Activated CD4-positive, alpha-beta memory T cell treated with anti-CD3 and anti-CD28 coated beads, Interleukin-2, amount 10 ng/mL, durations not matched to agents 7 days and 5 days (primary cell): ENCODE measurements around the gene NT5M. TPM values are rescaled to one million over a fixed set of nuclear protein-coding genes. Genes with fewer than 3 reads are reported as not detected.
A peak's percentile ranks its signal among the peaks of the same experiment; 100 is the strongest.

ENCODE experiments used
- CTCF ChIA-PET: fragments of 350-600 bp; sonication (Branson Sonifier 250); formaldehyde crosslinking; loops from one replicate; lab custom pipeline; 2021; ENCODE audit warnings: antibody characterized with exemption, inconsistent platforms; lab: Charles Lee
- POLR2A ChIA-PET: fragments of 350-600 bp; sonication (Branson Sonifier 250); formaldehyde crosslinking; loops from one replicate; lab custom pipeline; 2021; ENCODE audit warnings: antibody characterized with exemption; lab: Charles Lee
- DNase-seq: peaks from one replicate; pipeline ENCODE4 v3.0.0-alpha.2; 2020
- H3K27ac Mint-ChIP-seq: one replicate; pipeline ENCODE4 v1.8.0; 2021; ENCODE audit warnings: mild to moderate bottlenecking, mixed read lengths
- H3K27me3 Mint-ChIP-seq: one replicate; pipeline ENCODE4 v1.8.0; 2021; ENCODE audit warnings: mixed read lengths
- H3K36me3 Mint-ChIP-seq: one replicate; pipeline ENCODE4 v1.8.0; 2021; ENCODE audit warnings: low read depth, mixed read lengths
- H3K4me1 Mint-ChIP-seq: one replicate; pipeline ENCODE4 v1.8.0; 2021; ENCODE audit warnings: mixed read lengths
- H3K4me3 Mint-ChIP-seq: one replicate; pipeline ENCODE4 v1.8.0; 2021; ENCODE audit warnings: mild to moderate bottlenecking, mixed read lengths
- H3K9me3 Mint-ChIP-seq: one replicate; pipeline ENCODE4 v1.8.0; 2021; ENCODE audit warnings: mixed read lengths
- total RNA-seq, 2 experiments: library from RNA; stranded (reverse); gene quantifications; one replicate each; pipeline ENCODE4 v1.2.3, GENCODE V29; 2021

The NT5M gene
- total RNA-seq, 2 experiments from 2014 or later: 8.4 to 9.7 TPM

GRCh38 chr17:17304521-17304985 is 1.4 kb downstream of the NT5M start:
- ChIA-PET CTCF (interaction anchor here (0.6 to 1.1 kb wide), 3 partner anchors 34 to 195 kb away, joined by 3 to 5 read pairs (median 3); no protein-coding TSS in a partner anchor), POLR2A (interaction anchor here (0.9 to 3.7 kb wide), 5 partner anchors 7 to 316 kb away, joined by 3 to 38 read pairs (median 7); partner anchors contain the start of genes COPS3 and FLCN)
- peak; percentile 35 for DNase-seq
- Mint-ChIP-seq H3K27me3 (peaks cover 2% of the 10 kb centered on the region), H3K4me1 (peaks cover 39% of the 10 kb centered on the region), H3K4me3 (peak overlapping the region; percentile 82), H3K36me3 (peaks cover 6% of the 10 kb centered on the region), H3K27ac (peak overlapping the region; percentile 93), H3K9me3 (no peaks in the 10 kb centered on the region)

- CTCF ChIA-PET: interaction anchor here (0.5 to 1.4 kb wide), 5 partner anchors 13 to 164 kb away, joined by 3 to 5 read pairs (median 4); no protein-coding TSS in a partner anchor
- Mint-ChIP-seq H3K36me3 (peaks cover 6% of the 10 kb centered on the region), H3K9me3 (no peaks in the 10 kb centered on the region), H3K4me1 (peaks cover 33% of the 10 kb centered on the region), H3K27ac (peak overlapping the region; percentile 93), H3K4me3 (peak overlapping the region; percentile 82), H3K27me3 (no peaks in the 10 kb centered on the region)
- peak; percentile 73 for DNase-seq
- POLR2A ChIA-PET: interaction anchor here (0.9 to 3.7 kb wide), 4 partner anchors 25 to 317 kb away, joined by 3 to 38 read pairs (median 10); partner anchors contain the start of genes COPS3 and FLCN
These were observed 2.2 kb downstream of the NT5M start for GRCh38 chr17:17305281-17305801.

- Mint-ChIP-seq H3K4me3 (no peak overlapping the region), H3K36me3 (peaks cover 10% of the 10 kb centered on the region), H3K27ac (no peak overlapping the region), H3K27me3 (no peaks in the 10 kb centered on the region), H3K9me3 (no peaks in the 10 kb centered on the region), H3K4me1 (peaks cover 21% of the 10 kb centered on the region)
- ChIA-PET CTCF (no interaction called here), POLR2A (no interaction called here)
- no peak for DNase-seq
These were observed 6.2 kb downstream of the NT5M start for GRCh38 chr17:17309356-17309755.

- H3K27me3 Mint-ChIP-seq: no peaks in the 10 kb centered on the region
- H3K4me1 Mint-ChIP-seq: peaks cover 3% of the 10 kb centered on the region
- ChIA-PET CTCF (interaction anchor here (0.6 to 1.9 kb wide), 10 partner anchors 11 to 315 kb away, joined by 3 to 24 read pairs (median 3); no protein-coding TSS in a partner anchor), POLR2A (interaction anchor here (1.3 to 1.8 kb wide), 2 partner anchors 33 to 171 kb away, joined by 3 to 4 read pairs; no protein-coding TSS in a partner anchor)
- H3K27ac Mint-ChIP-seq: no peak overlapping the region
- H3K36me3 Mint-ChIP-seq: peaks cover 7% of the 10 kb centered on the region
- DNase-seq: peak; percentile 78
- H3K4me3 Mint-ChIP-seq: no peak overlapping the region
- H3K9me3 Mint-ChIP-seq: no peaks in the 10 kb centered on the region
These were observed 10.3 kb downstream of the NT5M start for GRCh38 chr17:17313350-17313991.

- CTCF ChIA-PET: interaction anchor here (1.1 kb wide), 1 partner anchor 45 kb away, joined by 4 read pairs; no protein-coding TSS in a partner anchor
- H3K4me1 Mint-ChIP-seq: peaks cover 3% of the 10 kb centered on the region
- POLR2A ChIA-PET: no interaction called here
- H3K4me3 Mint-ChIP-seq: no peak overlapping the region
- peaks cover 4% of the 10 kb centered on the region for H3K36me3 Mint-ChIP-seq
- H3K9me3 Mint-ChIP-seq: no peaks in the 10 kb centered on the region
- H3K27ac Mint-ChIP-seq: no peak overlapping the region
- no peaks in the 10 kb centered on the region for H3K27me3 Mint-ChIP-seq
- no peak for DNase-seq
These were observed 11.4 kb downstream of the NT5M start for GRCh38 chr17:17314501-17315071.

- peaks cover 3% of the 10 kb centered on the region for H3K4me1 Mint-ChIP-seq
- CTCF ChIA-PET: interaction anchor here (0.6 to 1.1 kb wide), 3 partner anchors 46 to 150 kb away, joined by 3 to 4 read pairs (median 3); no protein-coding TSS in a partner anchor
- no peaks in the 10 kb centered on the region for H3K9me3 Mint-ChIP-seq
- peaks cover 4% of the 10 kb centered on the region for H3K36me3 Mint-ChIP-seq
- no peak overlapping the region for H3K4me3 Mint-ChIP-seq
- no peak for DNase-seq
- POLR2A ChIA-PET: no interaction called here
- H3K27me3 Mint-ChIP-seq: no peaks in the 10 kb centered on the region
- no peak overlapping the region for H3K27ac Mint-ChIP-seq
These were observed 12.1 kb downstream of the NT5M start for GRCh38 chr17:17315142-17315821.

GRCh38 chr17:17320188-17320910 is 17.2 kb downstream of the NT5M start:
- CTCF ChIA-PET: no interaction called here
- DNase-seq: no peak
- H3K4me3 Mint-ChIP-seq: no peak overlapping the region
- H3K4me1 Mint-ChIP-seq: no peaks in the 10 kb centered on the region
- no peaks in the 10 kb centered on the region for H3K36me3 Mint-ChIP-seq
- POLR2A ChIA-PET: no interaction called here
- no peaks in the 10 kb centered on the region for H3K9me3 Mint-ChIP-seq
- H3K27ac Mint-ChIP-seq: no peak overlapping the region
- H3K27me3 Mint-ChIP-seq: no peaks in the 10 kb centered on the region

GRCh38 chr17:17320911-17321220 is 17.7 kb downstream of the NT5M start:
- H3K27me3 Mint-ChIP-seq: no peaks in the 10 kb centered on the region
- ChIA-PET POLR2A (no interaction called here), CTCF (no interaction called here)
- H3K4me3 Mint-ChIP-seq: no peak overlapping the region
- H3K9me3 Mint-ChIP-seq: no peaks in the 10 kb centered on the region
- no peaks in the 10 kb centered on the region for H3K36me3 Mint-ChIP-seq
- no peak overlapping the region for H3K27ac Mint-ChIP-seq
- DNase-seq: no peak
- H3K4me1 Mint-ChIP-seq: no peaks in the 10 kb centered on the region

GRCh38 chr17:17321356-17322025 is 18.3 kb downstream of the NT5M start:
- H3K27me3 Mint-ChIP-seq: no peaks in the 10 kb centered on the region
- no peak for DNase-seq
- CTCF ChIA-PET: no interaction called here
- POLR2A ChIA-PET: no interaction called here
- H3K4me1 Mint-ChIP-seq: no peaks in the 10 kb centered on the region
- H3K27ac Mint-ChIP-seq: no peak overlapping the region
- no peaks in the 10 kb centered on the region for H3K36me3 Mint-ChIP-seq
- H3K9me3 Mint-ChIP-seq: no peaks in the 10 kb centered on the region
- no peak overlapping the region for H3K4me3 Mint-ChIP-seq

GRCh38 chr17:17322516-17323510 is 19.6 kb downstream of the NT5M start:
- no peak for DNase-seq
- Mint-ChIP-seq H3K4me1 (no peaks in the 10 kb centered on the region), H3K4me3 (no peak overlapping the region), H3K27me3 (no peaks in the 10 kb centered on the region), H3K27ac (no peak overlapping the region), H3K36me3 (no peaks in the 10 kb centered on the region), H3K9me3 (no peaks in the 10 kb centered on the region)
- POLR2A ChIA-PET: no interaction called here
- CTCF ChIA-PET: no interaction called here

- no peaks in the 10 kb centered on the region for H3K36me3 Mint-ChIP-seq
- no peak for DNase-seq
- POLR2A ChIA-PET: no interaction called here
- H3K4me3 Mint-ChIP-seq: no peak overlapping the region
- CTCF ChIA-PET: no interaction called here
- no peaks in the 10 kb centered on the region for H3K9me3 Mint-ChIP-seq
- no peaks in the 10 kb centered on the region for H3K27me3 Mint-ChIP-seq
- no peak overlapping the region for H3K27ac Mint-ChIP-seq
- no peaks in the 10 kb centered on the region for H3K4me1 Mint-ChIP-seq
These were observed 21.4 kb downstream of the NT5M start for GRCh38 chr17:17324616-17325015.
